ENCODE measurements around the gene DYNC2I2.

- TF ChIP-seq SUZ12 (IDR thresholded peaks at IDR 0.05; ENCODE audit: extremely low read depth, insufficient read depth, insufficient read length) = no peak
- TF ChIP-seq YY1 (IDR thresholded peaks at IDR 0.05; ENCODE audit: insufficient read depth, insufficient read length) = no peak
Observed at GRCh38 chr9:128626181-128626580, 30.5 kb downstream of the DYNC2I2 start.
